Epithelial cell of proximal tubule (primary cell): ENCODE results near the gene VCPKMT. TPM values are rescaled to one million over a fixed set of nuclear protein-coding genes. Genes with fewer than 3 reads are reported as not detected.

Experiments
- DNase-seq: peaks from one replicate; pipeline ENCODE4 v3.0.0-alpha.2; 2011; ENCODE audit warnings: low read depth
- H3K4me3 ChIP-seq: 2 replicates; pipeline ENCODE4 v1.5.1; 2011; ENCODE audit warnings: low read depth, mild to moderate bottlenecking, low read length
- CTCF ChIP-seq: conservative IDR thresholded peaks from 2 replicates; pipeline ENCODE4 v1.5.1; 2012; ENCODE audit warnings: low read depth, mild to moderate bottlenecking, low read length
- total RNA-seq: library from RNA; depleted of rRNA; stranded (reverse); fragments of >200 nt; gene quantifications from 2 replicates; pipeline ENCODE4 v1.2.3, GENCODE V29; 2015

Gene VCPKMT
- total RNA-seq: 3.9 and 5.6 TPM in 2 replicates

- DNase-seq: peak; percentile 13
- TF ChIP-seq CTCF: no peak
- H3K4me3 ChIP-seq: peak within 1 kb of the TSS; percentile 82
Observed at GRCh38 chr14:50116181-50116956, at the start of gene VCPKMT. VCPKMT (minus strand) TSS chr14:50116572; CDS start chr14:50116552, 20 bp downstream.

GRCh38 chr14:50156111-50156510, 39.7 kb upstream of the VCPKMT start:
- DNase-seq: no peak
- H3K4me3 ChIP-seq: no peak overlapping the region
- no peak for TF ChIP-seq CTCF

- TF ChIP-seq CTCF: no peak
- DNase-seq: no peak
- no peak overlapping the region for H3K4me3 ChIP-seq
Observed at GRCh38 chr14:50148799-50149198, 32.4 kb upstream of the VCPKMT start.

- no peak for TF ChIP-seq CTCF
- H3K4me3 ChIP-seq: no peak overlapping the region
- DNase-seq: no peak
Observed at GRCh38 chr14:50139192-50139591, 22.8 kb upstream of the VCPKMT start.

GRCh38 chr14:50127802-50128201, 11.4 kb upstream of the VCPKMT start:
- no peak overlapping the region for H3K4me3 ChIP-seq
- no peak for TF ChIP-seq CTCF
- no peak for DNase-seq

- no peak for TF ChIP-seq CTCF
- DNase-seq: no peak
- no peak overlapping the region for H3K4me3 ChIP-seq
Observed at GRCh38 chr14:50123062-50123461, 6.7 kb upstream of the VCPKMT start.

- DNase-seq: peak; percentile 89
- no peak overlapping the region for H3K4me3 ChIP-seq
- no peak for TF ChIP-seq CTCF
Observed at GRCh38 chr14:50122291-50122690, 5.9 kb upstream of the VCPKMT start.
